Transverse colon (tissue), 3 donors: ENCODE measurements around the gene OR5H2.

Experiments
- POLR2A ChIP-seq: fragments of 450-650 bp; IDR thresholded peaks from one replicate; pipeline ENCODE4 v1.6.1; 2016; ENCODE audit warnings: antibody characterized with exemption, mild to moderate bottlenecking, moderate library complexity
- TF ChIP-seq, protein P1 (sequence below), 5 experiments: fragments of 200-600 bp in 3 of 5; fragments of 450-650 bp in 2 of 5; sonication (generic) in 3 of 5; IDR thresholded peaks; 1 replicate in 2 of 5; 2 replicates in 3 of 5; pipeline ENCODE4 v1.5.1; 2016 to 2017; ENCODE audit warnings: antibody characterized with exemption in 5 of 5, inconsistent platforms in 3 of 5, mild to moderate bottlenecking in 2 of 5, moderate library complexity in 1 of 5

DNA sequence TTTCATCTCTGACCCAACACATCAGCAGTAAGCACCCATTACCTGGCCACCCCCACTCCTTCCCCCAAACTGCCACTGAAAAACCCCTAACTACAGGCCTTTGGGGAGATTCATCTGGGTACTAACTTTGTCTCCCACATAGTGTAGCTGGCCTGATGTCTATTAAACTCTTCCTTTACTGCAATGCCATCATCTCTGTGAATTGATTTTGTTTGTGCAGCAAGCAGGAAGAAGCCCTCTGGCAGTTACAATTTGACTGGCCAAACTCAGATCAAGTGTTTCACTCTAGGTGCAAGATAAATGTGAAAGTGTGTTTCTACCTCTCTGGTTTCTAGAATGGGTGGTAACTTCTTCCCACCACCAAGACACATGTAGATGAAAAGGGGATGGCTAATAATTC lies 44.6 kb downstream of the OR5H2 start:
- TF ChIP-seq POLR2A = no peak
- TF ChIP-seq, protein P1, sequence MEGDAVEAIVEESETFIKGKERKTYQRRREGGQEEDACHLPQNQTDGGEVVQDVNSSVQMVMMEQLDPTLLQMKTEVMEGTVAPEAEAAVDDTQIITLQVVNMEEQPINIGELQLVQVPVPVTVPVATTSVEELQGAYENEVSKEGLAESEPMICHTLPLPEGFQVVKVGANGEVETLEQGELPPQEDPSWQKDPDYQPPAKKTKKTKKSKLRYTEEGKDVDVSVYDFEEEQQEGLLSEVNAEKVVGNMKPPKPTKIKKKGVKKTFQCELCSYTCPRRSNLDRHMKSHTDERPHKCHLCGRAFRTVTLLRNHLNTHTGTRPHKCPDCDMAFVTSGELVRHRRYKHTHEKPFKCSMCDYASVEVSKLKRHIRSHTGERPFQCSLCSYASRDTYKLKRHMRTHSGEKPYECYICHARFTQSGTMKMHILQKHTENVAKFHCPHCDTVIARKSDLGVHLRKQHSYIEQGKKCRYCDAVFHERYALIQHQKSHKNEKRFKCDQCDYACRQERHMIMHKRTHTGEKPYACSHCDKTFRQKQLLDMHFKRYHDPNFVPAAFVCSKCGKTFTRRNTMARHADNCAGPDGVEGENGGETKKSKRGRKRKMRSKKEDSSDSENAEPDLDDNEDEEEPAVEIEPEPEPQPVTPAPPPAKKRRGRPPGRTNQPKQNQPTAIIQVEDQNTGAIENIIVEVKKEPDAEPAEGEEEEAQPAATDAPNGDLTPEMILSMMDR (IDR thresholded peaks at IDR 0.05) = no peak
